ENCODE data around the gene OPRL1.
"Not testable (repeated sequence)": the region's sequence is repeated elsewhere in the genome, so short reads cannot be mapped to it uniquely, and the experiment has no call there.

OPRL1 gene

GRCh38 chr20:64115171-64115911 lies 35.5 kb downstream of the OPRL1 start:
- DNase-seq (ENCODE audit: low read depth in 2 of 2) = no peak

GRCh38 chr20:64116016-64116415 lies 36.1 kb downstream of the OPRL1 start:
- DNase-seq (ENCODE audit: low read depth in 2 of 2) = no peak

- no peak for DNase-seq (ENCODE audit: low read depth in 2 of 2)
These were observed 36.9 kb downstream of the OPRL1 start for GRCh38 chr20:64116541-64117431.

GRCh38 chr20:64117432-64117777 lies 37.5 kb downstream of the OPRL1 start:
- DNase-seq (ENCODE audit: low read depth in 2 of 2) = not testable (repeated sequence)

GRCh38 chr20:64119301-64119680 lies 39.4 kb downstream of the OPRL1 start:
- DNase-seq (ENCODE audit: low read depth in 2 of 2) = no peak

GRCh38 chr20:64119681-64120341 lies 39.9 kb downstream of the OPRL1 start:
- DNase-seq (ENCODE audit: low read depth in 2 of 2) = no peak

- no peak for DNase-seq (ENCODE audit: low read depth in 2 of 2)
These were observed 41.7 kb downstream of the OPRL1 start for GRCh38 chr20:64121586-64121985.

DNA sequence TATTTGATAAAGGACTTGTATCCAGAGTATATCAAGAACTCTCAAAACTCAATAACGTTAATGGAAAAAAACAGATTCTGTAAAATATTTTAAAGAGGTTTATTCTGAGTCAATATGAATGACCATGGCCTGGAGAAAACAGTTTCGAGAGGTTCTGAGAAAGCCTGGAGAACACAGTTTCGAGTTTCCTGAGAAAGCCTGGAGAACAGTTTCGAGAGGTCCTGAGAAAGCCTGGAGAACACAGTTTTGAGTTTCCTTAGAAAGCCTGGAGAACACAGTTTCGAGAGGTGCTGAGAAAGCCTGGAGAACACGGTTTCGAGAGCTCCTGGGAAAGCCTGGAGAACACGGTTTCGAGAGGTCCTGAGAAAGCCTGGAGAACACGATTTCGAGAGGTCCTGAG lies 43.0 kb downstream of the OPRL1 start:
- not testable (repeated sequence) for DNase-seq (ENCODE audit: low read depth in 2 of 2)

GRCh38 chr20:64123517-64123916 lies 43.6 kb downstream of the OPRL1 start:
- not testable (repeated sequence) for DNase-seq (ENCODE audit: low read depth in 2 of 2)

DNA sequence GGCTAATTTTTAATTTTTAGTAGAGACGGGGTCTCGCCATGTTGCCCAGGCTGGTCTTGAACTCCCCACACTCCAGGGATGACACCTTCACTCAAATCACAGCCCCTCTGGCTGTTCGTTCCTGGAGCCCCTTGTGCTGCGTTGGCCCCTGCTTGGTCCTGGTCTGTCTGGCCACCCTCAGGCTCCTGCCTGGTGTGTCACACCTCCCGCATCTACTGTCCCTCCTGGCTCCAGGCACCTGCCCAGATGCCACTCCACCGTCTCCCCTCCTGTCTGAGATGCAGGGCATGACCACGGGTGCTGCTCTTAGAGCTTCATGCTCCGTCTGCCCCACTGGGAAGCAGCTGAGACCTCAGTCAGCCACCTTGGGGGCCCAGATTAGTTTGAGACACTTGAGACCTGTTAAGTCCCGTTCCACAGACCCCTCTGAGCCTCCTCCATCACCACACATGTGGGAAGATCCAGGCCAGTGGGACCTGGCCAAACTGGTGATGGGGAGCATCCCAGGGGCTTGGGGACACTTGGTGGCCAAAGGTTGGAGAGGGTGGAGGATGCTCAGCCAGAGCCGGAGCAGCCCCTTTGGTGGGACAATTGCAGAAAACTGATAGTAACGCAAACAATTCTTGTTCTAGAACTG lies 49.4 kb downstream of the OPRL1 start:
- no peak for DNase-seq (ENCODE audit: low read depth in 2 of 2)

GRCh38 chr20:64130271-64130670 lies 50.4 kb downstream of the OPRL1 start:
- no peak for DNase-seq (ENCODE audit: low read depth in 2 of 2)

- no peak for DNase-seq (ENCODE audit: low read depth in 2 of 2)
These were observed 51.0 kb downstream of the OPRL1 start for GRCh38 chr20:64130876-64131275.

DNA sequence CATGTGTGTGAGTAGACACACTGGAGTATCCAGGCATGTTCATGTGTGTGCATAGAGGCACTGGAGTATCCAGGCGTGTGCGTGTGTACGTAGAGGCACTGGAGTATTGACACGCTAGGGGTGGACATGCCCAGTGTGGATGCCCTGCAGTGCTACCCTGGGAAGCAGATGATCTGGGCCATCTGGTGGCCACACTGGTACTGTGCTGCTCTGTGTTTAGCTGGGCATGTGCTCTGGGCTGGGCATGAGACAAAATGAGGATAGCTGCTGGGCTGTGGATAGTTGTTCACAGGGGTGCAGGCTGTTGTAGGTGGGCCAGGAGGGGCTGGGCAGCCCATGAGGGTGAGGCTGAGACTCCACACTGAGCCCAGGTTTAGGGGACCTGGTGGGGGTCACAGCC lies 51.5 kb downstream of the OPRL1 start:
- DNase-seq (ENCODE audit: low read depth in 2 of 2) = no peak

- no peak for DNase-seq (ENCODE audit: low read depth in 2 of 2)
These were observed 54.1 kb downstream of the OPRL1 start for GRCh38 chr20:64133951-64134407.

- DNase-seq (ENCODE audit: low read depth in 2 of 2) = not testable (repeated sequence)
These were observed 54.9 kb downstream of the OPRL1 start for GRCh38 chr20:64134744-64135143.

GRCh38 chr20:64136004-64136710 lies 56.3 kb downstream of the OPRL1 start:
- DNase-seq (ENCODE audit: low read depth in 2 of 2) = no peak

- no peak for DNase-seq (ENCODE audit: low read depth in 2 of 2)
These were observed 57.7 kb downstream of the OPRL1 start for GRCh38 chr20:64137598-64138031.

GRCh38 chr20:64138276-64138815 lies 58.5 kb downstream of the OPRL1 start:
- DNase-seq (ENCODE audit: low read depth in 2 of 2) = no peak

GRCh38 chr20:64139199-64140060 lies 59.5 kb downstream of the OPRL1 start:
- DNase-seq (ENCODE audit: low read depth in 2 of 2) = no peak

Data from stimulated activated CD4-positive, alpha-beta T cell treated with anti-CD3 and anti-CD28 coated beads, Interleukin-12 subunit alpha, Interleukin-12 subunit beta, amount 100 ng/mL, for 24 hours (primary cell).